CD4-positive, alpha-beta T cell treated with Interleukin-4 for 4 hours (primary cell): Measurements from ENCODE around the gene PPIA.
A peak's percentile ranks its signal among the peaks of the same experiment; 100 is the strongest.
"Not testable (repeated sequence)": the region's sequence is repeated elsewhere in the genome, so short reads cannot be mapped to it uniquely, and the experiment has no call there.

ENCODE experiments used
- DNase-seq: peaks from one replicate; pipeline ENCODE4 v3.0.0-alpha.2; 2020

The PPIA gene

DNA sequence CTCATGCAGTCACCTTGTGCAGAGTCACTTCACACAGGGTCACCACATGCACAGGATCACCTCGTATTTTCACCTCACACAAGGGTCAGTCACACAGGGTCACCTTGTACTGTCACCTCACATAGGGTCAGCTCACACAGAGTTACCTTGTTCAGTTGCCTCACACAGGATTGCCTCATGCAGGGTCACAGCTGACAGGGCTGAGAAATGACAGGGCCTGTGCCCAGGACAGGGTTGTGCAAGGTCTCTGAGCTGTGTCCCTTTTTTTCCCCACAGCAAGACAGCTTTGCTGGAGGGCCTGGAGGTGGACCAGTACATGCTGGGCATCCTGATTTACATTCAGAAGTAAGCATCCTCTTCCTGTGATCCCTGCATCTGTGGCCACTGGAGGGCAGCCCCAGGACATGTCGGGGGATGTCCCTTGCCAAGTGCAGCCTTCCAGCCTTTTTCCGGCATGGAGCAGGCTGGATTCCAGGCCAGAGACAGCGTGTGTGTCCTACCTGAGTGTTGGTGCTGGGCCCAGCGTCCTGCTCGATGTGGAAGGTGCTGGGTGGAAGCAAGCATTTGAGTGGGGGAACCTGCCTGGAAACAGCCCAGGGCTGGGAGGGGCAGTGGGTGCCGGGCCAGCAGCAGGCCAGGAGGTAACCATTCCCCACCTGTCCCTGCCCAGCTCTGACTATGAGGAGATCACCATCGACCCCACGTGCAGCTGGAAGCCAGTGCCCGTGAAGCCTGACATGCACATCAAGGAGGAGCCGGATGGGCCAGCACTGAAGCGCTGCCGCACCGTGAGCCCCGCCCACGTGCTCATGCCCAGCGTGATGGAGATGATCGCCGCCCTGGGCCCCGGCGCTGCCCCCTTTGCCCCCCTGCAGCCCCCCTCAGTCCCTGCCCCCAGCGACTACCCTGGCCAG lies 31.6 kb upstream of the PPIA start:
- DNase-seq = no peak

DNA sequence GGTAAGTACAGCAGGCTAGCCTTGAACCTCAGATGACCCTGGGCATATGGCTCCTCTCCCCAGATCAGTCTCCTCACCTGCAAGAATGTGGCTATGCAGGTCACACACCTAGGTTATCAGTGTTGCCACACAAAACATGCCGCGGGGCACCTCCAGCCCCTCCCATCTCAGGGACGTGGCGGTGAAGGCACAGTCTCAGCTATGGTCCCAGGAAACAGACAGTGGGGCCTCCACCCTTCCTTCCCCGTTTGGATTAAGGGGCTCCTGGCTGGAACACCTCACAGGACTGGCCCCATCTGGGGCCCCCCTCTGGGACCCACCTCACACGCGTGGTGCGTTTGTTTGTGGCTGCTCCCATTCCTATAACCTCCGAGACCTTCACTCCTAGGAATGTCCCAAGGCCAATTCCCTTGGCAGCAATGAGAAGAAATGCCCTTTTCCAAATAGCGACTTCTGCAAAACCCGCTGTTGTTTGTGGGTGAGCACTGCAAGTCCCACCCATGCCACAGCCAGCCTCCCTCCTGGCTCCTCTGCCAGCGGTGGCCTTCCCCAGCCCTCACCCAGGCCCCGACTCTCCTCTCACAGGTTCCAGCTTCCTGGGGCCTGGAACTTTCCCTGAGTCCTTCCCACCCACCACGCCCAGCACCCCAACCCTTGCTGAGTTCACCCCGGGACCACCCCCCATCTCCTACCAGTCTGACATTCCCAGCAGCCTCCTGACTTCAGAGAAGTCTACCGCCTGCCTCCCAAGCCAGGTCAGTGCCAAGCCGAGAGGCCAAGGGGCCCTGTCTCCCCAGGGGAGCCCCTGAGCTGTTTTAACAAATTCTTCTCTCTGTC lies 30.7 kb upstream of the PPIA start:
- no peak for DNase-seq

GRCh38 chr7:44766416-44766801 lies 30.1 kb upstream of the PPIA start:
- DNase-seq = no peak

- DNase-seq = no peak
Observed at GRCh38 chr7:44767134-44767911, 29.2 kb upstream of the PPIA start.

DNA sequence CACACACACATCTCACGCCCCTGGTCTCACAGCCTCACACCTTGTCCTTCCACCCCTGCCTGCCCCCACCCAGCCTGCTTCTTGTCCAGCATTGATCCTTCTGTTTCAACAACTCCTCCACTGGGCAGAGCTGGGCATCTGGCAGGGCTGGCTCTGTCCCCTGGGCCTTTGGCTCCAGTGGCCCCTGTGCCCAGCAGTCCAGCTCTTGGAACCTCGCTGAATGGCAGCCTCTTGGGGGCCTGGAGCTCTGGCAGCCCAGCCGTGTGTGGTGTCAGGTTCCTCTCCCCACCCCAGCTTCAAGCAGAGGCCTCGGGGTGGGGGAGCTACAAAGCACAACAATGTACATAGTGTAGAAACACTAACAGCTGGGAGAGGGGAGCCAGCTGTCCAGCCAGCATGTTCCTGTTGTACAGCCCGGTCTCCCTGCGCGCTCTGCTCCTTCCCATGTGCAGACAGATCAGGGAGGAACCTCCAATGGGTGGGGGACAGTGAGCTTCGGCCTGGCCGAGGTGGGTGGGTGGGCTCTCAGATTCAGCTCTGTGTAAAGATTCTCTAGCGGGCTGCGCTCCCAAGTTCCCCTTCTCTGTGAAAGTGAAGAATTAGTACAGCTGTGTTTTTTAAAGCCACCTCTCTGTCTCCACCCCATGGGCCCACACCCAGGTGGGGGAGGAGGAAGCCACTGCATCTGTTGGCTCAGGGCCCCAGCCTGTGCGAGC lies 28.4 kb upstream of the PPIA start:
- DNase-seq = peak; percentile 52

GRCh38 chr7:44768628-44769371 lies 27.7 kb upstream of the PPIA start:
- no peak for DNase-seq

GRCh38 chr7:44769376-44769775 lies 27.1 kb upstream of the PPIA start:
- no peak for DNase-seq

GRCh38 chr7:44769776-44770294 lies 26.6 kb upstream of the PPIA start:
- DNase-seq = peak; percentile 48

DNA sequence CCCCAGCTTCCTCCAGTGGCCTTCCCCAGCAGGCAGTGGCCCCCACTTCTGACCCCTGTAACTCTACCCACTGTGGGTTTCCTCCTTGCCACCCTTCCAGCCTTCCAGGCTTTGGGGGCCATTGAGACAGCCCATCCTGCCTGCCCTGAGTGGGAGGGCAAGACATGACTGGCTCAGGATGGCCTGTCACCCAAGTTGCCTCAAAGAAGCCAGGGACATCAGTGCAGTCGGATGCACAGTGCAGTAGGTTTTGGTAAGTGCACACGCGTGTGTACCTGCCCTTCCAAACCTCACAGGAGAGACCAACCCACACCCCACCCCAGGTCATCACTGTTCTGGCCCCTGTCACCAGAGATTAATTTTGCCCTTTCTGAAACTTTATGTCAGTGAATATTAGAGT lies 25.1 kb upstream of the PPIA start:
- no peak for DNase-seq

DNA sequence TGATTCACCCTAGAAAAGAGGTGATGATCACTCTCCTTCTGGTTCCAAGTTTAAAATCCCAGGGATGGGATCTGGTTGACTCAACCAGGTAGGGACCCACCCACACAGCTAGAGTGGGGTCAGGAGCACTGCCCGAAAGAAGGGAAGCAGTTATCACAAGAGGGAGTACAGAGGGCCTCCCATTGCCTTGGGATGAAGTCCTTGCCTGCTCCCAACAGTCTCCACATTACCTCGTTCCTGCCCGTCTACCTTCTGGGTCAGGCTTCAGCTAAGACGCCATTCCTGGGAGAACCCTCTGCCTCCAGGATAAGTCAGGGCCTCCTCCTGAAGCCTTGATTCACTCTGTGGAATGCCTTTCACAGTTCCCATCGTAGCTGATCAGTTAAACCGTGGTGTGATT lies 24.0 kb upstream of the PPIA start:
- DNase-seq = no peak

- DNase-seq = no peak
Observed at GRCh38 chr7:44772867-44773266, 23.6 kb upstream of the PPIA start.

- DNase-seq = not testable (repeated sequence)
Observed at GRCh38 chr7:44774486-44774885, 22.0 kb upstream of the PPIA start.

DNA sequence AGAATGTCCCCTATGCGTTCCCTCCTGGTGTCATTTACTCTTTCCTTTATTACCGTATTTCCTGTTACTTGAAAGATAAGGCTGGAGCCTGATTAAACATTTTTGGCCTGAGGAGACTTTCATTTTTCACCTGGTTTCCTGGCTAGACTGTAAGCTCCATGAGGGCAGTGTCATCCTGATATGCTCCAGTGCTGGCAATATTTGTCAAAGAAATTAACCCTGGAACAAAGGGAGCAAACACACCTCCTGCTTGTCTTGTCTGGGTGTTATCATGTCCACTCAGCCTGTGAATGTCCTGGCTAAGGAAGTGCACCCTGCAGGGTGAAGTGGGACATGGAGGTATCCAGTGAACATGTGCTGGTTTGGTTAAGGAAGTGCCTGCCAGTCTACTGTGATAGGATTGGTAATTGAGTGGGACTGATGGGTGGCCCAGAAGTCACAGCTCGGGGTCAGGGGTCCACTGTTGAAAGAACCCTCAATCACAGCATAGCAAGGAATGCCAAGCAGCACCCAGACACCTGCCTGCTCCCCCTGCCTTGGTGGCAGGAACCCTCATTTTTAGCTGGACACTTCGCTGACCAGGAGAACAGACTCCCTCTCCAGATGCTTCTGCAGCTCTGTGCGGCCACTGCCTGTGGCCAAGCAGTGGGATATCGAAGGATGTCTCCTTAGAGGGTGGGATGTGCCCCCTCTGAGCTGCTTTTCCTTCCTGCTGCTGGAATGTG lies 20.9 kb upstream of the PPIA start:
- DNase-seq = no peak

- DNase-seq = no peak
Observed at GRCh38 chr7:44776211-44776610, 20.3 kb upstream of the PPIA start.

DNA sequence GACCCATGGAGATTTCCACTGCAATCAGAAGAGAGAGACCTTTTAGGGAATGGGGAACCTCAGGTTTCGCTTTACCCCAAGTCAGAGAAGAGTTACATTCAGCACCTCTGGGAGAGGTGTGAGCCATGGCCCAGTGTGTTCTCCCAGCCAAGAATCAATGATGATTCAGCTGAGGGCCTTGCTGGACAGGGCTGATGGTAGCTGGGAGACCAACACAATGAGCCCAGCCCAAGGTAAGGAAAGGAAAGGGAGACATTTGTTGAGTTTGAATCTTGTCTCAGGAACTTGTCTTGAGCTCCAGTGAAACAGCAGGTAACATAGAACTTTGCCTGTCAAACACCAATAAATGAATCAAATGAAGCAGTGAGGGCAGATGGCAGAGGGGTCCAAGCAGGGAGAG lies 14.0 kb upstream of the PPIA start:
- DNase-seq = no peak

- no peak for DNase-seq
Observed at GRCh38 chr7:44783407-44783806, 13.1 kb upstream of the PPIA start.

DNA sequence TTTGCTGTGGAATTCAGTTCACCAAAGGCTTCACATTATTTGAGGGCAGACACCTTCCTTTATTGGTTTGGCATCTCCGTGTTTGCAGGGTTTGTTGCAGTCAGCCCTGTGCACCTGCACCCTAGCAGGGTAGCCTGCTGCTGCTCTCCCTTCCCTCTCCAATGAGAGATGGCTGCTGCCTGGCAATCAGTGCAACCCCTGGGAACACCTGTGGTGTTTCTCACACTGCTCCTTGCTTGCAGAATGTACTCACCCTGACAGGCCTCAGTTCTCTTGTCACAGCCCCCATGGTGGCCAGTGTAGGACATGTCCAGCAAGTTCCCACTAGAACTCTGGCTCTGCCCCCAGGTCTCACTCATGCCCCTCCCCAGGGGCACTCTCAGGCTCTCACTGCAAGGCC lies 12.1 kb upstream of the PPIA start:
- no peak for DNase-seq

GRCh38 chr7:44785218-44785617 lies 11.3 kb upstream of the PPIA start:
- DNase-seq = not testable (repeated sequence)

DNA sequence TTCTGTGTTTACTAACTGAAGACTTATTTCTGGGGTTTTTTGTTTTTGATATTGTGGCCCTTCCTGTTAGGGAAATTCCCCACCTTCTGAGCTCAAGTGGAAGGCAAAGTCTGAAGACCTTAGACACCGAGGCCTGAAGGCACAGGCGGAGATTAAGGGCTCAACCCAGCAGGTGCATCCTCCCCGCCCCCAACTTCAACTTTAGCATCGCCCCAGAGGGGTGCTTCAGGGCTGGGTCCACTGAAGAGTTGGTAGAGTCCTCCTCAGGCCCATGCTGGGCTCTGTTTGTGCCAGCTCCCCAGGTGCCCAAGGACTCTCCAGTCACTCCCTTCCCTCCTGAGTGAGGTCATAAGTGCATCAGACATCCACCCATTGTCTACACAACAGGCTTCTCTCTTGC lies 9.4 kb upstream of the PPIA start:
- DNase-seq = no peak

DNA sequence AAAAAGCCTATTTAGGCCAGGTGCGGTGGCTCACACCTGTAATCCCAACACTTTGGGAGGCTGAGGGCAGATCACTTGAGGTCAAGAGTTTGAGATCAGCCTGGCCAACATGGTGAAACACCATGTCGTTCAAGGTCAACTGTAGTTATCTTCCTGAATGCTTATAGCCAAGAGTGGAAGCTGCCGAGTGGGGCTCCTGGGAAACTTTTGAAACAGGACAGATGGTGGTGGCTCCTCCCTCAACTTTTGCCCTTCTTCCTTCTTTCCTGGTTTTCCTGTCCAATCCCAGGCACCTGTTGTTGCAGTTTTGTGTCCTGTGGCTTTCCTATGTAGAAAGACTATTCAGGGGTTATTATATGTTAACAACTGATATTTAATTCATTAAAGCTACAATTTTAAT lies 8.7 kb upstream of the PPIA start:
- no peak for DNase-seq

DNA sequence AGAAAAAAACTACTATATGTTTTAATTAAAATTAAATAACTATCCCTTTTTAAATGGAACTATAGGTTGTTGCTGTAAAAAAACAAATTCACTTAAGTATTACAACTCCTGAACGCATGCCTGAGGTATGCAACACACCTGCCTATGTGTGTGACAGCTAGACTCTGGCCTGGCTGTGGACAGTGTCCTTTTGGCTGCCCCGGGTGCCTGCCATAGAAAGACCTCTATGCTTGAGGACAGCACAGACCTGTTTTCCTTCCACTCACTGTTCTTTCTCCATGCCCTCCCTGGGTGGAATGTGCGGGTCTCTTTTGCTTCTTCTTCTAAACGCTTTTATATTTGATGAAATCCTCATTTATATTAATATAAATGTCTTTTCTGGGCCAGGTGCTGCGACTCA lies 6.5 kb upstream of the PPIA start:
- DNase-seq = no peak
